Measurements from ENCODE around the gene IAH1.

Gene IAH1

DNA sequence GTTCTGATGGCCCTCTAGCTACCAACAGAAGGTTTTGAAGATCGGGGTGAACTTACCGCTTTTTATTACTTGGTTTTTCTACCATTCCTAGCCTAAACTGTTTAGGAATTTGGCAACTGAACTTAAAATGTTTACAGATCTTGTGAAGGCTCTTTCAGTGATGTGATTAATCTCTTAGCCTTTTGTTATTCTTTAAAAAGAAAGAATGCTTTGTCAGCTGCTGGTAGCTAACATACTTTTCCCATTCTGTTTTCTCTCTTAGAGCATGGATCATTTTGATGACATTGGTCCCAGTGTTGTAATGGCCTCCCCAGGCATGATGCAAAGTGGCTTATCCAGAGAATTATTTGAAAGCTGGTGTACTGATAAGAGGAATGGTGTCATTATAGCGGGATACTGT lies 32.8 kb upstream of the IAH1 start:
- TF ChIP-seq, protein P1, sequence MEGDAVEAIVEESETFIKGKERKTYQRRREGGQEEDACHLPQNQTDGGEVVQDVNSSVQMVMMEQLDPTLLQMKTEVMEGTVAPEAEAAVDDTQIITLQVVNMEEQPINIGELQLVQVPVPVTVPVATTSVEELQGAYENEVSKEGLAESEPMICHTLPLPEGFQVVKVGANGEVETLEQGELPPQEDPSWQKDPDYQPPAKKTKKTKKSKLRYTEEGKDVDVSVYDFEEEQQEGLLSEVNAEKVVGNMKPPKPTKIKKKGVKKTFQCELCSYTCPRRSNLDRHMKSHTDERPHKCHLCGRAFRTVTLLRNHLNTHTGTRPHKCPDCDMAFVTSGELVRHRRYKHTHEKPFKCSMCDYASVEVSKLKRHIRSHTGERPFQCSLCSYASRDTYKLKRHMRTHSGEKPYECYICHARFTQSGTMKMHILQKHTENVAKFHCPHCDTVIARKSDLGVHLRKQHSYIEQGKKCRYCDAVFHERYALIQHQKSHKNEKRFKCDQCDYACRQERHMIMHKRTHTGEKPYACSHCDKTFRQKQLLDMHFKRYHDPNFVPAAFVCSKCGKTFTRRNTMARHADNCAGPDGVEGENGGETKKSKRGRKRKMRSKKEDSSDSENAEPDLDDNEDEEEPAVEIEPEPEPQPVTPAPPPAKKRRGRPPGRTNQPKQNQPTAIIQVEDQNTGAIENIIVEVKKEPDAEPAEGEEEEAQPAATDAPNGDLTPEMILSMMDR (IDR thresholded peaks at IDR 0.05; ENCODE audit: insufficient read depth, missing control alignments) = no peak
- FAIRE-seq (no peak), DNase-seq (ENCODE audit: insufficient read length, low spot score) (no peak)

DNA sequence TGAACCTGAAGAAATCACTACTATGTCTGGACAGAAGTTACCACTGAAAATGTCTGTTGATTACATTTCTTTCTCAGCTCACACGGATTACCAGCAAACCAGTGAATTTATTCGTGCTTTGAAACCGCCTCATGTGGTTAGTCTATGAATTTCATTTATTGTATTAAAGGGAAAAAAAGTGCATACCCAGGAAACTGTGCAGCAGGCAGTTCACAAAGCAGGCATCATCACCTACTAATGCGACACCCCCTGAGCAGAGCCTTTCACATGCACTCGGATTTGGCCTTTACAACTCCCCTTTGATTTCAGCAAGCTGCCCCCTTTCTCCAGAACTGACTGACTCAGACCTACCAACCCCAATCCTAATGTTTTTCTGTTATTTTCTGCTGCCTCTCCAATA lies 30.8 kb upstream of the IAH1 start:
- TF ChIP-seq, protein P1 (IDR thresholded peaks at IDR 0.05; ENCODE audit: insufficient read depth, missing control alignments) = no peak
- no peak for DNase-seq (ENCODE audit: insufficient read length, low spot score)
- FAIRE-seq = no peak

DNA sequence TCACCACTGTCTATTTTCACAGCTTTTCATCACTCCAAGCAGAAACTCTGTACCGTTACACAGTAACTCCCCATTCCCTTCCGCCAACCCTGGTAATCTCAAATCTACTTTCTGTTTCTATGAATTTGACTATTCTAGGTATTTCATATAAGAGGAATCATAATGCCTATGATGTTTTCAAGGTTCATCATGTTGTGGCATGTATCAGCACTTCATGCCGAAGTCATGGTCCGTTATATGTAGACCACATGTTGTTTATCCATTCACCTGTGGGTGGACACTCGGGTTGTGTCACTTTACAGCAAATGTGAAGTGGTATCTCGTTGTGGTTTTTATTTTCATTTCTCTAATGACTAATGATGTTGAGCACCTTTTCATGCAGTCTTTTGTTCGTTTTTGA lies 29.3 kb upstream of the IAH1 start:
- no peak for FAIRE-seq
- DNase-seq (ENCODE audit: insufficient read length, low spot score) = no peak
- TF ChIP-seq, protein P1 (IDR thresholded peaks at IDR 0.05; ENCODE audit: insufficient read depth, missing control alignments) = no peak

- DNase-seq (ENCODE audit: insufficient read length, low spot score) = no peak
- no peak for FAIRE-seq
- TF ChIP-seq, protein P1 (IDR thresholded peaks at IDR 0.05; ENCODE audit: insufficient read depth, missing control alignments) = no peak
Observed at GRCh38 chr2:9451231-9451630, 23.1 kb upstream of the IAH1 start.

- TF ChIP-seq, protein P1 (IDR thresholded peaks at IDR 0.05; ENCODE audit: insufficient read depth, missing control alignments) = no peak
- FAIRE-seq = no peak
- no peak for DNase-seq (ENCODE audit: insufficient read length, low spot score)
Observed at GRCh38 chr2:9460441-9461017, 13.8 kb upstream of the IAH1 start.

DNA sequence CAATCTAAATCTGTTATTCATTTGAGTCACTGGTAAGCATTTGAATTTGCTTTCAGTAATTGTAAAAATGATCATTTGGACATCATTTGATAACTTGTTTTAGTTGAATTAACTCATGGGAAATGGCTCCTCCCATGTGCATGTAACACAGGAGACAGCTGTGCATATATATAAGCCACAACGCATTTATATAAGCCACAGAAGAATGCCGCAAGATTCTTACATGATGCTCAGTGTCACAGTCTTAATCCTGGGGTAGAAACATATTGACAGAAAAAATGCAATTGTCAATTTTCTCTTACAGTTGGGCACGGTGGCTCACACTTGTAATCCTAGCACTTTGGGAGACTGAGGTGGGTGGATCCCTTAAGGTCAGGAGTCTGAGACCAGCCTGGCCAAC lies 13.3 kb upstream of the IAH1 start:
- no peak for DNase-seq (ENCODE audit: insufficient read length, low spot score)
- TF ChIP-seq, protein P1 (IDR thresholded peaks at IDR 0.05; ENCODE audit: insufficient read depth, missing control alignments) = no peak
- no peak for FAIRE-seq

- TF ChIP-seq, protein P1 (IDR thresholded peaks at IDR 0.05; ENCODE audit: insufficient read depth, missing control alignments) = no peak
- no peak for FAIRE-seq
Observed at GRCh38 chr2:9462313-9462712, 12.0 kb upstream of the IAH1 start.

More at GRCh38 chr2:9462313-9462712, 12.0 kb upstream of the IAH1 start:
- DNase-seq (ENCODE audit: insufficient read length, low spot score) = no peak

Measured in D721Med (cell line).